GM19395 (cell line): ENCODE measurements around the gene MRC2.

Source experiments
- ATAC-seq: cut with Tn5 transposase; IDR thresholded peaks from one replicate; pipeline ENCODE4 v1.9.1; 2021; ENCODE audit warnings: mild to moderate bottlenecking, moderate library complexity; ENCODE audit not compliant: unreplicated experiment

The MRC2 gene

DNA sequence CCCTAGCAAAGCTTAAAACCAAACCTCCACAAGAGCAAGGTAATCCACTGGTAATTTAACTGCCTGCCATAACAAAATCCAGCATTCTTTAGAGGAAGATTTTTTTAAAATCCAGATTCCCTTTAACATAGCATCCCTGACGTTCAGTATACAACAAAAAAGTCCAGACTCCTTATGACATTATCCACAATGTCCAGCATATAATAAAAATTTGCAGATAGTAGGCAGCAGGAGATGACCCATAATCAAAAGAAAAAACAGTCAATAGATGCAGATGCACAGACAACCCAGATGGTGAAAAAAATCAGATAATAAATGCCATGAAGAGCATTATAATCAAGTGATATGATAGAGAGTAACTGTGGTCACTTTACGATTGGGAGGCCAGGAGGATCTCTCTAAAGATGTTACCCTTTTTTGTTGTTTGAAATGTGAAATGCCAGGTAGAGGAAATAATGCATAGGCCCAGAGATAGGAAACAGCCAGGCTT, 33.2 kb downstream of the MRC2 start:
- no peak for ATAC-seq

DNA sequence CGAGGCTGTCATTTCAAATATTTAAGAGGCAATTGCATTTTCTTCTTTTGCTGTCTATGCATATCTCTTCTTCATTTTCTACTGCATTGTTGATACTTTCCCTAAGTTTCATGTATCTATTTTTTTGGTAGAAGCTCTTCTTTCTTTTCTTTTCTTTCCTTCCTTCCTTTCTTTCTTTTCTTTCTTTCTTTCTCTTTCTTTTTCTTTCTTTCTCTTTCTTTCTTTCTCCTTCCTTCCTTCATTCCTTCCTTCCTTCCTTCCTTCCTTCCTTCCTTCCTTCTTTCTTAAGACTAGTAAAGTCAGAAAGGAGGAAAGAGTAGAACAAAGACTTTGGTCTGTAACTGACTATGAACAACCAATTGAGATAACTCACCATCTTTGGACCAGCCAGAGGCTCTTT, 33.9 kb downstream of the MRC2 start:
- no peak for ATAC-seq

DNA sequence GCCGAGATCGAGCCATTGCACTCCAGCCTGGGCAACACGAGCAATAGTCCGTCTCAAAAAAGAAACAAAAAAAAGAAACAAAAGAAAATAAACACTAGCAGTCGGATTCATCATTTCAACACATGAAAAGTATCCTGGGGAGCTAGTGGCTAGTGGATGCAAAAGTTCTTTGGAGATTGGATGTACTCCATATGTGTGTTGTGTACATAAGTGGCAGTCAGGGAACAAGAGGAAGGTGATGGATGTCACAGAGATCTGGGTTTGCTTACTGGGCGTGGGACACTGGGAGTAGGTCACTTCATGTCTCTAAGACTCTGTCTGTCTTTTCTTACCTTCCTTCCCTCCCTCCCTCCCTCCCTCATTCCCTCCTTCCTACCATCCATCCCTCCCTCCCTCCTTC, 35.4 kb downstream of the MRC2 start:
- no peak for ATAC-seq

DNA sequence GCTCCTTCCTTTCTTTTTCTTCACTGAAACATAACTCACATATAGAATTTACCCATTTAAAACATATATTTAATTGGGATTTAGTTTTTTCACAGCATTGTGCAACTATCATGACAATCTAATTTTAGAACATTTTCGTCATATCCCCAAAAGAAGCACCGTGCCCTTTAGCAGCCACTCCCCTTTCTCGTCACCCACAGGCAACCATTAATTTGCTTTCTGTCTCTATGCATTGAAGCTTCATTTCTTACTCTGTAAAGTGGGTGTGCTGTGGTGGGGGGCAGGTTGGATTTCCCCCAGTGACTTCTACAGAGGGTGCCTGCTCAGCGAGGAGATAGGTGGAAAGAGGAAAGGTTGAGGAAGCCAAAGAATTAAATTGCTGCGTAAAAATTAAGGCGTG, 35.8 kb downstream of the MRC2 start:
- no peak for ATAC-seq

DNA sequence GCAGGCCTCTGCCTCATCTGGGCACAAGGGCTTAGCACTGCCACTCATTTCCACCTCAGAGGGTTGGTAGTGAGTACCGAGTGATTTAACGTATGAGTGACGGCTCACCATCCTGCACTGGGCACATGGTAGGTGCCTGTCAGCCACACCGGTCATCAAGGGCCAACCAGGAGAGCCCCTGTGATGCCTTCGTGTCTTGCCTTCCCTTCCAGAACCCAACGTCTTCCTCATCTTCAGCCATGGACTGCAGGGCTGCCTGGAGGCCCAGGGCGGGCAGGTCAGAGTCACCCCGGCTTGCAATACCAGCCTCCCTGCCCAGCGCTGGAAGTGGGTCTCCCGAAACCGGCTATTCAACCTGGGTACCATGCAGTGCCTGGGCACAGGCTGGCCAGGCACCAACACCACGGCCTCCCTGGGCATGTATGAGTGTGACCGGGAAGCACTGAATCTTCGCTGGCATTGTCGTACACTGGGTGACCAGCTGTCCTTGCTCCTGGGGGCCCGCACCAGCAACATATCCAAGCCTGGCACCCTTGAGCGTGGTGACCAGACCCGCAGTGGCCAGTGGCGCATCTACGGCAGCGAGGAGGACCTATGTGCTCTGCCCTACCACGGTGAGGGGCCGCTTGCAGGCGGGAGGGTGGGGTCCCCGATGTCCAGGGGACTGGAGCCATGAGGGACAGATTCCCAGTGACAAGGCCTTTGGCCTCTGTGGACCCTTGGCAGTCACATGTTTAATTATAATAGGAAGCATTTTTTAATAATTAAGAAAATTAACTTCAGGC, 37.1 kb downstream of the MRC2 start:
- no peak for ATAC-seq

DNA sequence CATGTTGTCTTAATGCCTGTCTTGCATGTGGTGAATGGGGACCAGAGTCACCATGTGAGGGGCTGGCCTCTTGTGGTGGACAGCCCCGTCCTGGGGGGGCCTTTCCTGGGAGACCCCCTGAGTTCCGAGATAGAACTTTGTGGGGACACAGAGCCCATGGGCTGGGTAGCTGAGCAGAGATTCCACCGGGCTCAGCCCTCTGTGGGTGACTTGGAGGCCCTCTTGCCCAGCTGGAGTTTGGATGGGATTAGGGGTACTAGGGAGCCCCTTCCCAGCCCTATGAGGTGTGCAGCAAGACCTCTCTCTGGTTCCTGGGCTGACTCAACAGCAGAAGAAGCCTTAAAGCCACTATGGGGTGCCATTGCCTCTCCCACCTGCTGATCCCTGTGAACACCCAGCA, 38.1 kb downstream of the MRC2 start:
- ATAC-seq: no peak

DNA sequence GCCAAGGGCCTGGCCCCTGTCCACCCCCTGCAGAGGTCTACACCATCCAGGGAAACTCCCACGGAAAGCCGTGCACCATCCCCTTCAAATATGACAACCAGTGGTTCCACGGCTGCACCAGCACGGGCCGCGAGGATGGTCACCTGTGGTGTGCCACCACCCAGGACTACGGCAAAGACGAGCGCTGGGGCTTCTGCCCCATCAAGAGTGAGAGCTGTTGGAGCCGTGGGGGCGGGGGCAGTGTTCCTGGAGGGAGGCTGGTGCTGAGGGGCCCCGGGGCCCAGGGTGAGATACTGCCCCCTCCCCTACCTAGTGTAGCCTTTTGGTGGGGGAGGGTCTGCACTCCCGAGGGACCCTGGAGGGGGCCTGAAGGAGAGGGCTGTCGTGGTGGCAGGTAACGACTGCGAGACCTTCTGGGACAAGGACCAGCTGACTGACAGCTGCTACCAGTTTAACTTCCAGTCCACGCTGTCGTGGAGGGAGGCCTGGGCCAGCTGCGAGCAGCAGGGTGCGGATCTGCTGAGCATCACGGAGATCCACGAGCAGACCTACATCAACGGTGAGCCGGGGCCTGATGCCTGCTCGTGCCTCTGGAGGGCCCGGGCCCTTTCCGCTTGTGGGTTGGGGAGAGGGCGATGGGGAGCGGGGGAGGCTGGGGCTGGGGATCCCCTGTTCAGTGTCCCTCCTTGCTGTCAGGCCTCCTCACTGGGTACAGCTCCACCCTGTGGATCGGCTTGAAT, 38.8 kb downstream of the MRC2 start:
- no peak for ATAC-seq

DNA sequence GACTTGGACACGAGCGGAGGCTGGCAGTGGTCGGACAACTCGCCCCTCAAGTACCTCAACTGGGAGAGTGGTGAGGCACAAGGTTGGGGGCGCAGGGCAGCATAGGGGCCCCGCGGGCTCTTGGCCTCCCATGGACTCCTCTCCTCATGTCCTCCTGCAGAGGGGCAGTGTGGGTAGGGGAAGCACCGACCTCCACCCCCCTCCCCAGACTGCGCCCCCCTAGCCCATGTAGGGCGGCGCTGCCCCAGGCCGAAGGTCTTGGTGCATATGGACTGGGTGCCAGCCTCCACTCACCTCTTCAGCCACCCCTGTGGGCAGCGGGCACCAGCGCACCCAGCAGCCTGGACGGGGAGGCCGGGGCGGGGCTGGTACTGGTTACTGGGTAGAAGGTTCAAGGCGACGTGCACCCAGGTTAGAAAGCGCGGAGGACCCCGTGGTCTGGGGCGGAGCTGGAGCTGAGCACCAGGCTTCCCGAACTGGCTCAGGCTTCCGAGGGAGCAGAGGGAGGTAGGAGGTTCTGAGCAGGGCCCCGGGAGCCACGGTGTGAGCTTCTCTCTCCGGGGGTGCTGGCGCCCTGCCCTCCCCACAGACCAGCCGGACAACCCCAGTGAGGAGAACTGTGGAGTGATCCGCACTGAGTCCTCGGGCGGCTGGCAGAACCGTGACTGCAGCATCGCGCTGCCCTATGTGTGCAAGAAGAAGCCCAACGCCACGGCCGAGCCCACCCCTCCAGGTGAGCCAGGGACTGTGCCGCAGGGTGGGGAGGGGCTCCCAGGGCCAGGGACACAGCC, 39.5 kb downstream of the MRC2 start:
- ATAC-seq: no peak

DNA sequence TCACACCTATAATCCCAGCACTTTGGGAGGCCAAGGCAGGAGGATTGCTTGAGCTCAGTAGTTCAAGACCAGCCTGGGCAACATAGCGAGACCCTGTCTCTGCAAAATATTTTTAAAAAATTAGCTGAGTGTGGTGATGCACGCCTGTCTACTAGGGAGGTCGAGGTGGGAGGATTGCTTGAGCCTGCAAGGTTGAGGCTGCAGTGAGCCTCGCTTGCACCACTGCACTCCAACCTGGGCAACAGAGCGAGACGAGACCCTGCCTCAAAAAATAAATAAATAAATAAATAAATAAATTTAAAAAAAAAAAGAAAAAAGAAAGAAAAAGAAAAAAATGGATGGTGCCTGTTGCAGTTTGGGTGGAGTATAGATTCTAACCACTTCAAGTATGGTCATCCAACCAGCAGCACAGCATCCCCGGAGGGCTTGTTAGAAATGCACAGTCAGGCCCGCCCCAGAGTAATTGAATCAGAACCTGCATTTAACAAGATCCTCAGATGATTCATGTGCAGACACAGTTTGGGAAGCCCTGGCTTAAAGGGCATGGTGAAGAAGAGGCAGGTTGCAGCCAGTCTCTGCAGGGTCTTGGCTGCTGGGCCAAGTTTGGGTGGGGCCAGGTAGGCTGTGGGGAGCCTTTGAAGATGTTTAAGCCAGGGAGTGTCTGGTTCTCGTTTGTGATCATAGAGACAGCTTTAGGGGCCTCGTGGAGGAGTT, 40.8 kb downstream of the MRC2 start:
- ATAC-seq: no peak

DNA sequence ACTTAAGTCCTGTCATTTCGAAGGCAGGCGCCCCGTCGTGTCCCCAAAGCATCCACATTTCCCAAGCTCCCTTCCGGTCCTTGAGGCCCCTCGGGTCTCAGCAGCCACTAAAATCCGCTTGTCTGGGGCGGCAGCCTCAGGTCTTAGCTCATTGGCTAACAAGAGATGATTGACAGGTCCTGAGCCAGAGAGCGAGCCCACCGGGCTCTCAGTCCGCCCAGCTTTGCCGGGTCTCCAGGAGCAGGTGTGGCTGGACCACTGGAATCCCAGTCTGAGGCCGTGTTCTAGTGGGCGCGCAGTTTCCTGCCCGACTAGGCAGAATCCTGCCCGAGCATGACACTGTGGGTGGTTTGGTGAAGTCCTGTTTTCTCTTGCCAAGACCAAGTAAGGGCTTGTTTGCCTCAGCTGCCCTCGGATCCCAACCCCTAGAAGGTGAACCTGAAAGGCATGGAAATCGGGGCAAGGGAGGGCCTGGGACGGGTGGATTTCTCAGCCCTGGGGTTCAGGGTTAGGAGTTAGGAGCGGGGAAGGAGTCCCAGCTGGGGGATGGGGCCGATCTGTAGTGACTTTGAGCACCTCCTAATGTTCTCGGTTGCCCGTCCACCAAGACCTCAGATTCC, 42.8 kb downstream of the MRC2 start:
- ATAC-seq: no peak

DNA sequence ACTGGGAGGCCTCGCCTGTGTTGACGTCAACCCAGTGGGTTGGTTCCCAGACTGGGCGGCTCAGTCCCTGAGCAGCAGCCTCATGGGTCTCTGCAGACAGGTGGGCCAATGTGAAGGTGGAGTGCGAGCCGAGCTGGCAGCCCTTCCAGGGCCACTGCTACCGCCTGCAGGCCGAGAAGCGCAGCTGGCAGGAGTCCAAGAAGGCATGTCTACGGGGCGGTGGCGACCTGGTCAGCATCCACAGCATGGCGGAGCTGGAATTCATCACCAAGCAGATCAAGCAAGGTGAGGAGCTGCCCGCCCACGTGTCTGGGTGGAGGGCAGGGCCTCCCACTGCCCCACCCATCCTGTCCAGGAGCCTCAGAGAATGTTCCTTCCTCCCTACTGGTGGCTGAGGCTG, 44.1 kb downstream of the MRC2 start:
- ATAC-seq: no peak

DNA sequence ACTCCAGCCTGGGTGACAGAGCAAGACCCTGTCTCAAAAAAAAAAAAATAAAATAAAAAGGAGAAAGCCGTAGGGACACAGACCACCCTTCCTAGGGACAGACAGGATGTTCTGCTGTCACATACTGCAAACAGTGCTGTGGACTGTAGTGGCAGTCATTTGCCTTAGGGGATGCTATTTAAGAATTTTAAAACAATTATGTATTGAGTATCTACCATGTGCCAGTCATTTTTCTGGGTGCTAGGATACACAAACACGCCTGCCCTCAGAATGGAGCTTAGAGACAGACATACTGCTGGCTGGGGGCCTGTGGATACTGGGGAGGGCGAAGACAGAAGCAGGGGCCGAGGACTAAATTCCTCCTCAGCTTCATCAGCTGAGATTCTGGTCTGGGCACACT, 45.5 kb downstream of the MRC2 start:
- no peak for ATAC-seq

DNA sequence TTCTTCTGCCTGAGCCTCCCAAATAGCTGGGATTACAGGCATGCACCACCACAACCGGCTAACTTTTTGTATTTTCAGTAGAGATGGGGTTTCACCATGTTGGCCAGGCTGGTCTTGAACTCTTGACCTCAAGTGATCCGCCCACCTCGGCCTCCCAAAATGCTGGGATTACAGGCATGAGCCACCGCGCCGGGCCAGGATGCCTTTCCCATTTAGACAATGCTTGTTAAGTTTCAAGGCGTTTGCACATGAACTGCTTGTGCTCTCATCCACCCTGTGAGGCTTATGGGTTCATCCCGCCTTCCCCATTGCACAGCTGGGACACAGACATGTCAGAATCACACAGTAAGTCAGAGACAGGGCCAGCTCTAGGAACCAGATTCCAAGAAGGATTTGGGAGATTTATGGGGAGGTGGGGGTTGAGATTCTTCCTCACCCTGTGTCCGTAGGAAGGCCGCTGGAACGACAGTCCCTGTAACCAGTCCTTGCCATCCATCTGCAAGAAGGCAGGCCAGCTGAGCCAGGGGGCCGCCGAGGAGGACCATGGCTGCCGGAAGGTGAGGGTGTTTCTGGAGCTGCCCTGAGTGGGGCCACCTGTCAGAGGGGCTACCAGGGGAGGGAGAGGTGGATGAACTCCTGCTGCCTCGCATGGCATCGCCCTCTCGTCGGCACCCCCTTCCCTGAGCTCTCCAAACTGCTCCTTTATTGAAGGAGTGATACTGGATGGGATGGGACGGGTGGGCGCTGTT, 46.3 kb downstream of the MRC2 start:
- no peak for ATAC-seq

DNA sequence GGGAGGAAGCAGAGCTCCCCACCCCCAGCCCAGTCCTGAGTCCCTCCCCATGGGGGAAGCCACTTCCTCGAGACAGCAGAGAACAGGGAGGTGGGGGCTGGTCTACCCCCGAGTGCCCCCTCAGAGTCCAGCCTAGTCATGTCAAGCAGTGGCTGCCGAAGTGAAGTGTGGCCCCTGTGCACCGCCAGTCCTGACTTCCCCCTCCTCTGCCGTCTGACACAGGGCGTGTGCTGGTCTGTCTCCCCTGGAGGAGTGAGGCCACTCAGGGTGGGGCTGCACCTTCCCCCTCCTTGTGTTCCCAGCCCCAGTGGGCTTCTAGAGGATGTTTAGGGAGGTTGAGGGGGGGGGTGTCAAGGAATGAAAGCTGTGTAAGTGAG, 46.9 kb downstream of the MRC2 start:
- ATAC-seq: no peak

DNA sequence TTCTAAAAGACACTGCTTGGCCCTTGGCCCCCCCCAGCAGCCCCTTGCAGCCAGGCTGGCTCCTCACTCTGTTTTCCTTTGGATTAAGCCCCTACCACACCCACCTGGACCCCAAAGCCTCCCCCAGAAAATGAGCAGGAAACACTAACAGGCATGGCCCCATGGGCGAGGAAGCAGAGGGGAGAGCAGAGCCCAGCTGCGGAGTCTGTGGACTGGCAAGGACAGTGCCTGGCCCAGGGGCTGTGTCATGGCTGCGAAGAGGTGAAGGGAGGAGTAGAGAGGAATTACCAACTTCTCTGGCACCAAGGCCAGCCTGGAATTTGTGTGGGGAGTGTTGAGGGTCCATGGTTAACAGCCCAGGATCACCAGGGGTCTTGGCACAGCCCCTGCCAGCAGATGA, 47.4 kb downstream of the MRC2 start:
- no peak for ATAC-seq

DNA sequence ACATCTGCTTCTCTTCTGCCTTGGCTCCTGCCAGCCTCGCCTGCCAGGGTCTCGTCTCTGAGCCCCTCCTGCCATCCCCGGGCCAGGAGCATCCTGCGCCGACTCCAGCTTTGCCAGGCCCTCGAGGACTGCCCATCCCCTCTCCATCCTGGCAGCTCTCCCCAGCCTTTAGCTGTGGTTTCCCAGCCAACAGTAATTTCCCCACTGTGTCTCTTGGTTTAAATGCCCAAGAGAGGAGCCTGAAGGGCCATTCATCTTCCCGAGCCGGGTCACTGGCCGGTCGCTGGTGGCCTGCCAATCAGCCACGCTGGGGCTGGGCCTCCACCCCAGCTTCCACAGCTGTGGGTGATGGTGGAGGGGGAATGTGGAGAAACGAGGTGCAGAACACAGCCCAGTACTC, 47.8 kb downstream of the MRC2 start:
- ATAC-seq: no peak

DNA sequence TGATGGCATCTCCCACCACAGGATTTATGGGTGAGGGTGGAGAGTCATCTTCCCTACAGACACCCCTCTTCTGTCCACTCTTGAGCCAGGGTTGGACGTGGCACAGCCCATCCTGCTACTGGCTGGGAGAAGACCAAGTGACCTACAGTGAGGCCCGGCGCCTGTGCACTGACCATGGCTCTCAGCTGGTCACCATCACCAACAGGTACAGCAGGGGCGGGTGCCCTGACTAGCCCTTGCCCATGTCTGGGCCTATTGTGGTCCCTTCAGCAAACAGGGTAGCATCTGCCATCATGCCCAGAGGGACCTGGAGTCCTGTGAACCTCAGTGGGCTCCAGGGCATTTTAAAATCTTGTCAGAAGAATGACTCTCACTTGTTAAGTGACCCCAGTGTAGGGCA, 48.2 kb downstream of the MRC2 start:
- ATAC-seq: no peak

DNA sequence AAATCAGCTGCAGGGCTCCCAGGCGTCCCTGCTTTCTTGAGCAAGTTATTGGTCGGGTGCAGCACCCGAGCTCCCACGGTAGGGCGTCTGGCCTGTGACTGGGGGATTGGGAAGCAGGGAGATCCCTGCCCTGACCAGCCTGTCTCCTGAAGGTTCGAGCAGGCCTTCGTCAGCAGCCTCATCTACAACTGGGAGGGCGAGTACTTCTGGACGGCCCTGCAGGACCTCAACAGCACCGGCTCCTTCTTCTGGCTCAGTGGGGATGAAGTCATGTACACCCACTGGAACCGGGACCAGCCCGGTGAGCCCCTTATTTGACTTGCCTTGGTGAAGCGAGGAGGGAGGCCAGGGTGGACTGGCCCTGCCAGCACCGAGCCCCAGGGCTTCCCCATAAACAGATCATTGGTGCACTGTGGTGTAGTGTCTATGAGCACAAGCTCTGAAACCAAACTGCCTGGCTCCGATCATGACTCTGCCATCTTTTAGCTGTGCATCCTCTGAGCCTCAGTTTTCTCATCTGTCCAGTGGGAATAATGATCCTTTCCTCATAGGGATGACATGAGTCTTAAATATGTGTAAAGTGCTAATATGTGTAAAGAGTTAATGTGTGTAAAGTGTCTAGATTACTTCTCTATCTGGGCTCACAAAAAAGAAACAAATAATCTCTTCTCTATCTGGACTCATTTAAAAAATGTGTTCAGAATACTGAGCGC, 48.9 kb downstream of the MRC2 start:
- no peak for ATAC-seq

DNA sequence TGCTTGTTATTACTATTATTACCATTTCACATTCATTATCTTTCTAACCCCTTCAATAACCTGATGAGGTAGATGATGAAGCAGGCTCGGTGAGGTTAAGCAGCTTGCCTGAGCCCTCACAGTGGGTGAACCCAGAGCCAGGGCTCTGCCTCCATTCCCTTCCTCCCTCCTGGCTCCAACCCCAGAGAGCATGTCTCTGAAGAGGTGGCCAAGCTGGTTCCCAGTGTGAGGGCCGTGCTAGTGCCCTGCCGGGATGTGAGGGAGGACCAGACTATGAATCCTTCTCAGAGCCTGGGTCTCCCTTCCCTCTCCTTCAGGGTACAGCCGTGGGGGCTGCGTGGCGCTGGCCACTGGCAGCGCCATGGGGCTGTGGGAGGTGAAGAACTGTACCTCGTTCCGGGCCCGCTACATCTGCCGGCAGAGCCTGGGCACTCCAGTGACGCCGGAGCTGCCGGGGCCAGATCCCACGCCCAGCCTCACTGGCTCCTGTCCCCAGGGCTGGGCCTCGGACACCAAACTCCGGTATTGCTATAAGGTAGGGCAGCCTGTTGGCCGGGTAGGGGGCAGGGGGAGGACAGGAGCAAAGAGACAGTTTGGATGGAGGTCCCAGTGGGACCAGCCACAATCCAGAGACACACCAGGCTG, 49.6 kb downstream of the MRC2 start:
- no peak for ATAC-seq
